ENCODE measurements around the gene SLC47A2.

The SLC47A2 gene

GRCh38 chr17:19726631-19727376, 10.4 kb upstream of the SLC47A2 start:
- DNase-seq (ENCODE audit: low spot score): no peak

GRCh38 chr17:19725486-19725885, 9.1 kb upstream of the SLC47A2 start:
- no peak for DNase-seq (ENCODE audit: low spot score)

- DNase-seq (ENCODE audit: low spot score): peak; percentile 34
These were observed 8.4 kb upstream of the SLC47A2 start for GRCh38 chr17:19724501-19725420.

GRCh38 chr17:19723964-19724363, 7.6 kb upstream of the SLC47A2 start:
- no peak for DNase-seq (ENCODE audit: low spot score)

GRCh38 chr17:19720631-19721426, 4.4 kb upstream of the SLC47A2 start:
- no peak for DNase-seq (ENCODE audit: low spot score)

GRCh38 chr17:19720210-19720475, 3.8 kb upstream of the SLC47A2 start:
- no peak for DNase-seq (ENCODE audit: low spot score)

GRCh38 chr17:19719355-19720209, 3.2 kb upstream of the SLC47A2 start:
- no peak for DNase-seq (ENCODE audit: low spot score)

- no peak for DNase-seq (ENCODE audit: low spot score)
These were observed 2.4 kb upstream of the SLC47A2 start for GRCh38 chr17:19718613-19719354.

- no peak for DNase-seq (ENCODE audit: low spot score)
These were observed 1.7 kb upstream of the SLC47A2 start for GRCh38 chr17:19718041-19718612.

GRCh38 chr17:19717411-19717908, 1.1 kb upstream of the SLC47A2 start:
- no peak for DNase-seq (ENCODE audit: low spot score)

- DNase-seq (ENCODE audit: low spot score): no peak
These were observed 612 bp upstream of the SLC47A2 start for GRCh38 chr17:19717031-19717360.

- DNase-seq (ENCODE audit: low spot score): no peak
These were observed 1.6 kb downstream of the SLC47A2 start for GRCh38 chr17:19714542-19715411.

GRCh38 chr17:19713901-19714361, 2.5 kb downstream of the SLC47A2 start:
- DNase-seq (ENCODE audit: low spot score): no peak

- DNase-seq (ENCODE audit: low spot score): no peak
These were observed 2.9 kb downstream of the SLC47A2 start for GRCh38 chr17:19713462-19713861.

GRCh38 chr17:19712436-19713004, 3.9 kb downstream of the SLC47A2 start:
- no peak for DNase-seq (ENCODE audit: low spot score)

GRCh38 chr17:19709841-19710240, 6.5 kb downstream of the SLC47A2 start:
- DNase-seq (ENCODE audit: low spot score): no peak

GRCh38 chr17:19708431-19709175, 7.8 kb downstream of the SLC47A2 start:
- DNase-seq (ENCODE audit: low spot score): no peak

- no peak for DNase-seq (ENCODE audit: low spot score)
These were observed 8.6 kb downstream of the SLC47A2 start for GRCh38 chr17:19707728-19708221.

Measured in activated CD4-positive, alpha-beta T cell treated with anti-CD3 and anti-CD28 coated beads, Interleukin-2, Interleukin-4, amounts not matched to agents 100 ng/mL and 50 ng/mL, durations not matched to agents 16 hours and 8 hours (primary cell).